Right ventricle myocardium inferior (tissue), 1 donor: ENCODE measurements around the gene ROR1. TPM values are rescaled to one million over a fixed set of nuclear protein-coding genes. Genes with fewer than 3 reads are reported as not detected.

Experiments used
- ATAC-seq: fragments of 200-7000 bp; cut with Tn5 transposase; one replicate; pipeline ENCODE4 v1.9.1; 2020; ENCODE audit warnings: mild to moderate bottlenecking, moderate library complexity
- DNase-seq: peaks from one replicate; pipeline ENCODE4 v3.0.0; 2021; ENCODE audit errors: missing footprints
- intact Hi-C: fragments of 100-400 bp; cut with DNase I; formaldehyde crosslinking; loops from one replicate; pipeline ENCODE4 v1.11.0; 2022
- total RNA-seq: library from RNA; stranded (reverse); fragmentation: NEBNext Ultra II Directional; extraction: Animal tissue kit (Norgen Biotek cat#: 25700); gene quantifications from one replicate; pipeline ENCODE4 v1.2.1, GENCODE V29; 2021
- donor health status: DM: no; HTN: yes; CAD: no; lungs with severe emphysema.

Gene ROR1
- total RNA-seq, 1 donor from 2014 or later = 8.4 TPM

- DNase-seq (no peak), ATAC-seq (no peak)
- intact Hi-C loops = no loop called here
Measured at GRCh38 chr1:63967901-63968300, 194.1 kb downstream of the ROR1 start.

- ATAC-seq (peak; percentile 69), DNase-seq (no peak)
- intact Hi-C loops = no loop called here
Measured at GRCh38 chr1:63968663-63969440, 195.0 kb downstream of the ROR1 start.

GRCh38 chr1:63969441-63969901 lies 195.7 kb downstream of the ROR1 start:
- no peak for ATAC-seq
- intact Hi-C loops = no loop called here

GRCh38 chr1:63971557-63971956 lies 197.7 kb downstream of the ROR1 start:
- intact Hi-C loops = no loop called here

More at GRCh38 chr1:63969441-63969901, 195.7 kb downstream of the ROR1 start:
- DNase-seq = no peak

GRCh38 chr1:63973005-63973419 lies 199.2 kb downstream of the ROR1 start:
- ATAC-seq (peak; percentile 18), DNase-seq (no peak)
- intact Hi-C loops = no loop called here

More at GRCh38 chr1:63971557-63971956, 197.7 kb downstream of the ROR1 start:
- DNase-seq (no peak), ATAC-seq (no peak)

- intact Hi-C loops = no loop called here
Measured at GRCh38 chr1:63974966-63975365, 201.1 kb downstream of the ROR1 start.

GRCh38 chr1:63975481-63975880 lies 201.7 kb downstream of the ROR1 start:
- no peak for DNase-seq
- intact Hi-C loops = no loop called here
- no peak for ATAC-seq

More at GRCh38 chr1:63974966-63975365, 201.1 kb downstream of the ROR1 start:
- ATAC-seq (no peak), DNase-seq (no peak)

- intact Hi-C loops = no loop called here
- no peak for DNase-seq
- no peak for ATAC-seq
Measured at GRCh38 chr1:63976006-63976405, 202.2 kb downstream of the ROR1 start.

GRCh38 chr1:63977466-63977865 lies 203.6 kb downstream of the ROR1 start:
- DNase-seq = no peak
- no peak for ATAC-seq
- intact Hi-C loops = no loop called here

GRCh38 chr1:63980740-63981407 lies 207.1 kb downstream of the ROR1 start:
- intact Hi-C loops = no loop called here
- peak; percentile 42 for ATAC-seq
- DNase-seq = no peak

- no peak for ATAC-seq
- no peak for DNase-seq
- intact Hi-C loops = no loop called here
Measured at GRCh38 chr1:63981408-63981773, 207.6 kb downstream of the ROR1 start.

- intact Hi-C loops = no loop called here
- DNase-seq = no peak
- no peak for ATAC-seq
Measured at GRCh38 chr1:63982201-63982600, 208.4 kb downstream of the ROR1 start.

GRCh38 chr1:63983391-63984256 lies 209.8 kb downstream of the ROR1 start:
- intact Hi-C loops = no loop called here
- no peak for ATAC-seq
- no peak for DNase-seq

- DNase-seq (no peak), ATAC-seq (no peak)
- intact Hi-C loops = no loop called here
Measured at GRCh38 chr1:63984257-63984929, 210.6 kb downstream of the ROR1 start.

GRCh38 chr1:63984930-63985290 lies 211.1 kb downstream of the ROR1 start:
- intact Hi-C loops = no loop called here
- no peak for ATAC-seq
- DNase-seq = no peak

GRCh38 chr1:63987014-63987627 lies 213.3 kb downstream of the ROR1 start:
- no peak for ATAC-seq

GRCh38 chr1:63987628-63988024 lies 213.8 kb downstream of the ROR1 start:
- DNase-seq (no peak), ATAC-seq (no peak)
- intact Hi-C loops = no loop called here

More at GRCh38 chr1:63987014-63987627, 213.3 kb downstream of the ROR1 start:
- DNase-seq = no peak
- intact Hi-C loops = no loop called here

- intact Hi-C loops = no loop called here
- DNase-seq = no peak
- ATAC-seq = no peak
Measured at GRCh38 chr1:63988941-63989340, 215.1 kb downstream of the ROR1 start.
